Right lobe of liver (tissue), 4 donors: ENCODE results near the gene C1orf53.

Experiments used
- CTCF ChIP-seq, 4 donors: fragments of 200-600 bp in 3 of 4; fragments of 450-650 bp in 1 of 4; IDR thresholded peaks; one replicate each; pipeline versions ENCODE4 v1.5.1 to v1.8.0; 2016 to 2022; ENCODE audit warnings: antibody characterized with exemption in 4 of 4, mild to moderate bottlenecking in 2 of 4
- POLR2A ChIP-seq: fragments of 450-650 bp; IDR thresholded peaks from one replicate; pipeline ENCODE4 v1.6.1; 2017; ENCODE audit warnings: antibody characterized with exemption, mild to moderate bottlenecking
- donor health status: DM: no; HTN: no; CAD: no.
- donor health status: DM: no; HTN: no; CAD: no.
- donor health status: DM: no; HTN: yes; CAD: no.

GRCh38 chr1:197948926-197949899 lies 46.8 kb downstream of the C1orf53 start:
- TF ChIP-seq CTCF (IDR thresholded peaks at IDR 0.05), result no peak
- no peak for TF ChIP-seq POLR2A
